ENCODE measurements around the gene DLG3. TPM values are rescaled to one million over a fixed set of nuclear protein-coding genes. Genes with fewer than 3 reads are reported as not detected.

The DLG3 gene
- polyA plus RNA-seq, 1 donor from 2014 or later, result 66.5 TPM

GRCh38 chrX:70482300-70482699 lies 37.7 kb downstream of the DLG3 start:
- no peak for TF ChIP-seq EP300 (conservative IDR thresholded peaks at IDR 0.05; ENCODE audit: poor library complexity, severe bottlenecking)
- no peak for TF ChIP-seq MXI1 (conservative IDR thresholded peaks at IDR 0.05; ENCODE audit: poor library complexity, severe bottlenecking)
- TF ChIP-seq TAF1 (IDR thresholded peaks at IDR 0.05; ENCODE audit: low read depth), result no peak
- no peak for TF ChIP-seq SMC3 (conservative IDR thresholded peaks at IDR 0.05; ENCODE audit: poor library complexity)
- no peak for TF ChIP-seq RAD21 (conservative IDR thresholded peaks at IDR 0.05)
- no peak for TF ChIP-seq EZH2 (IDR thresholded peaks at IDR 0.05; ENCODE audit: borderline replicate concordance, insufficient read depth, low read length, poor library complexity, severe bottlenecking)
- TF ChIP-seq REST (IDR thresholded peaks at IDR 0.05; ENCODE audit: borderline replicate concordance), result no peak
- TF ChIP-seq, protein P1, sequence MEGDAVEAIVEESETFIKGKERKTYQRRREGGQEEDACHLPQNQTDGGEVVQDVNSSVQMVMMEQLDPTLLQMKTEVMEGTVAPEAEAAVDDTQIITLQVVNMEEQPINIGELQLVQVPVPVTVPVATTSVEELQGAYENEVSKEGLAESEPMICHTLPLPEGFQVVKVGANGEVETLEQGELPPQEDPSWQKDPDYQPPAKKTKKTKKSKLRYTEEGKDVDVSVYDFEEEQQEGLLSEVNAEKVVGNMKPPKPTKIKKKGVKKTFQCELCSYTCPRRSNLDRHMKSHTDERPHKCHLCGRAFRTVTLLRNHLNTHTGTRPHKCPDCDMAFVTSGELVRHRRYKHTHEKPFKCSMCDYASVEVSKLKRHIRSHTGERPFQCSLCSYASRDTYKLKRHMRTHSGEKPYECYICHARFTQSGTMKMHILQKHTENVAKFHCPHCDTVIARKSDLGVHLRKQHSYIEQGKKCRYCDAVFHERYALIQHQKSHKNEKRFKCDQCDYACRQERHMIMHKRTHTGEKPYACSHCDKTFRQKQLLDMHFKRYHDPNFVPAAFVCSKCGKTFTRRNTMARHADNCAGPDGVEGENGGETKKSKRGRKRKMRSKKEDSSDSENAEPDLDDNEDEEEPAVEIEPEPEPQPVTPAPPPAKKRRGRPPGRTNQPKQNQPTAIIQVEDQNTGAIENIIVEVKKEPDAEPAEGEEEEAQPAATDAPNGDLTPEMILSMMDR (IDR thresholded peaks at IDR 0.05; ENCODE audit: poor library complexity, severe bottlenecking), result no peak
- no peak for TF ChIP-seq POLR2AphosphoS5 (IDR thresholded peaks at IDR 0.05)
- Histone ChIP-seq H3K79me2 (replicated peaks; ENCODE audit: insufficient read depth, low read length) (peaks cover 11% of the 10 kb centered on the region), H3K9me2 (ENCODE audit: insufficient read depth, low read length) (no peaks in the 10 kb centered on the region), H3K27ac (ENCODE audit: low read length) (no peak overlapping the region), H3K9ac (ENCODE audit: low read length) (no peak overlapping the region), H4K20me1 (ENCODE audit: insufficient read depth) (no peaks in the 10 kb centered on the region), H2AFZ (ENCODE audit: low read depth, low read length) (no peak overlapping the region), H3K4me3 (ENCODE audit: low read length) (no peak overlapping the region), H3F3A (ENCODE audit: insufficient read depth, low read length, poor library complexity, severe bottlenecking) (no peaks in the 10 kb centered on the region), H3K27me3 (ENCODE audit: insufficient read depth, low read depth, low read length) (no peaks in the 10 kb centered on the region), H3K9me3 (ENCODE audit: low read length) (no peaks in the 10 kb centered on the region), H3K36me3 (ENCODE audit: insufficient read depth, low read length) (no peaks in the 10 kb centered on the region), H3K4me2 (ENCODE audit: low read length) (no peak overlapping the region)

- Histone ChIP-seq H3K27ac (ENCODE audit: low read length) (no peak overlapping the region), H3K4me2 (ENCODE audit: low read length) (no peak overlapping the region), H3K4me3 (ENCODE audit: low read length) (no peak overlapping the region), H3K9ac (ENCODE audit: low read length) (no peak overlapping the region), H3K9me3 (ENCODE audit: low read length) (no peaks in the 10 kb centered on the region), H3K79me2 (replicated peaks; ENCODE audit: insufficient read depth, low read length) (no peaks in the 10 kb centered on the region), H3K36me3 (ENCODE audit: insufficient read depth, low read length) (no peaks in the 10 kb centered on the region), H2AFZ (ENCODE audit: low read depth, low read length) (no peak overlapping the region), H3K27me3 (ENCODE audit: insufficient read depth, low read depth, low read length) (no peaks in the 10 kb centered on the region), H3F3A (ENCODE audit: insufficient read depth, low read length, poor library complexity, severe bottlenecking) (no peaks in the 10 kb centered on the region), H4K20me1 (ENCODE audit: insufficient read depth) (no peaks in the 10 kb centered on the region), H3K9me2 (ENCODE audit: insufficient read depth, low read length) (no peaks in the 10 kb centered on the region)
- TF ChIP-seq MXI1 (conservative IDR thresholded peaks at IDR 0.05; ENCODE audit: poor library complexity, severe bottlenecking), result no peak
- no peak for TF ChIP-seq RAD21 (conservative IDR thresholded peaks at IDR 0.05)
- TF ChIP-seq EP300 (conservative IDR thresholded peaks at IDR 0.05; ENCODE audit: poor library complexity, severe bottlenecking), result no peak
- TF ChIP-seq REST (IDR thresholded peaks at IDR 0.05; ENCODE audit: borderline replicate concordance), result no peak
- TF ChIP-seq TAF1 (IDR thresholded peaks at IDR 0.05; ENCODE audit: low read depth), result no peak
- TF ChIP-seq, protein P1 (IDR thresholded peaks at IDR 0.05; ENCODE audit: poor library complexity, severe bottlenecking), result no peak
- TF ChIP-seq SMC3 (conservative IDR thresholded peaks at IDR 0.05; ENCODE audit: poor library complexity), result no peak
Measured at GRCh38 chrX:70485466-70485865, 40.8 kb downstream of the DLG3 start.

Data from neural cell (in vitro differentiated cells).